ENCODE measurements around the gene LHFPL6. TPM values are rescaled to one million over a fixed set of nuclear protein-coding genes. Genes with fewer than 3 reads are reported as not detected.

LHFPL6 gene
- total RNA-seq, 1 donor from 2014 or later: 4.8 TPM

- no peak for DNase-seq (ENCODE audit: low spot score)
- no peaks in the 10 kb centered on the region for H3K4me1 Mint-ChIP-seq (ENCODE audit: low read depth)
- H3K4me3 Mint-ChIP-seq: no peak overlapping the region
- H3K27me3 Mint-ChIP-seq (ENCODE audit: insufficient read depth): peaks cover 2% of the 10 kb centered on the region
- intact Hi-C loops (cut with micrococcal nuclease): no loop called here
- no peak overlapping the region for H3K27ac Mint-ChIP-seq
- no peaks in the 10 kb centered on the region for H3K36me3 Mint-ChIP-seq (ENCODE audit: low read depth)
- H3K9me3 Mint-ChIP-seq: no peaks in the 10 kb centered on the region
These were observed 195.9 kb downstream of the LHFPL6 start for GRCh38 chr13:39407138-39407537.

- H3K36me3 Mint-ChIP-seq (ENCODE audit: low read depth): no peaks in the 10 kb centered on the region
- no peak for DNase-seq (ENCODE audit: low spot score)
- no peak overlapping the region for H3K4me3 Mint-ChIP-seq
- no peaks in the 10 kb centered on the region for H3K9me3 Mint-ChIP-seq
- H3K4me1 Mint-ChIP-seq (ENCODE audit: low read depth): no peaks in the 10 kb centered on the region
- intact Hi-C loops (cut with micrococcal nuclease): no loop called here
- peaks cover 2% of the 10 kb centered on the region for H3K27me3 Mint-ChIP-seq (ENCODE audit: insufficient read depth)
- no peak overlapping the region for H3K27ac Mint-ChIP-seq
These were observed 196.3 kb downstream of the LHFPL6 start for GRCh38 chr13:39406688-39407087.

- no peaks in the 10 kb centered on the region for H3K9me3 Mint-ChIP-seq
- no peak overlapping the region for H3K27ac Mint-ChIP-seq
- H3K27me3 Mint-ChIP-seq (ENCODE audit: insufficient read depth): peaks cover 2% of the 10 kb centered on the region
- no peaks in the 10 kb centered on the region for H3K36me3 Mint-ChIP-seq (ENCODE audit: low read depth)
- H3K4me3 Mint-ChIP-seq: no peak overlapping the region
- no peak for DNase-seq (ENCODE audit: low spot score)
- intact Hi-C loops (cut with micrococcal nuclease): no loop called here
- no peaks in the 10 kb centered on the region for H3K4me1 Mint-ChIP-seq (ENCODE audit: low read depth)
These were observed 197.3 kb downstream of the LHFPL6 start for GRCh38 chr13:39405596-39406205.

- intact Hi-C loops (cut with micrococcal nuclease): no loop called here
- no peak overlapping the region for H3K27ac Mint-ChIP-seq
- no peaks in the 10 kb centered on the region for H3K9me3 Mint-ChIP-seq
- no peaks in the 10 kb centered on the region for H3K36me3 Mint-ChIP-seq (ENCODE audit: low read depth)
- H3K27me3 Mint-ChIP-seq (ENCODE audit: insufficient read depth): peaks cover 2% of the 10 kb centered on the region
- H3K4me3 Mint-ChIP-seq: no peak overlapping the region
- no peak for DNase-seq (ENCODE audit: low spot score)
- H3K4me1 Mint-ChIP-seq (ENCODE audit: low read depth): no peaks in the 10 kb centered on the region
These were observed 197.9 kb downstream of the LHFPL6 start for GRCh38 chr13:39405107-39405506.

DNA sequence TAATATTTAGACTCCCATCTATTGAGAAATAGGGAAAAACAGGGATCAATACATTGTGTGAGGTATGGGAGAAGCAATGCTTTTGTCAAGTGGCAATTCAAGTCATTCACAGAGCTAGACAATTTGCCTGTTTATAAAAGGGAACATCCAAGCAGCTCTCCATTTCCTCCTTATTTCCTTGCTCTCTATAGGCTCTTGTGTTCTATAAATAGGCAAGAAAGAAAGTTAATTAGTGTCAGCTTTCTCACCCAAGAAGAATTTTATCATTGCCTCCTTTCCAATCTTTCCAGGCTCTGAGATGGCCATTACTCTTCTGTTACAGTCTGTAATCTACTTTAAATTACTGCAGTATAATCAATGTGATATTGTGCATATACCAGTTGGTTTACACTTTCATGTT lies 199.9 kb downstream of the LHFPL6 start:
- intact Hi-C loops (cut with micrococcal nuclease): no loop called here
- no peaks in the 10 kb centered on the region for H3K36me3 Mint-ChIP-seq (ENCODE audit: low read depth)
- no peaks in the 10 kb centered on the region for H3K9me3 Mint-ChIP-seq
- H3K27ac Mint-ChIP-seq: no peak overlapping the region
- peaks cover 2% of the 10 kb centered on the region for H3K27me3 Mint-ChIP-seq (ENCODE audit: insufficient read depth)
- no peak overlapping the region for H3K4me3 Mint-ChIP-seq
- DNase-seq (ENCODE audit: low spot score): no peak
- H3K4me1 Mint-ChIP-seq (ENCODE audit: low read depth): no peaks in the 10 kb centered on the region

GRCh38 chr13:39402221-39402970 lies 200.6 kb downstream of the LHFPL6 start:
- Mint-ChIP-seq H3K27ac (no peak overlapping the region), H3K4me1 (ENCODE audit: low read depth) (no peaks in the 10 kb centered on the region), H3K36me3 (ENCODE audit: low read depth) (no peaks in the 10 kb centered on the region), H3K4me3 (no peak overlapping the region), H3K9me3 (no peaks in the 10 kb centered on the region), H3K27me3 (ENCODE audit: insufficient read depth) (peaks cover 2% of the 10 kb centered on the region)
- DNase-seq (ENCODE audit: low spot score): no peak
- intact Hi-C loops (cut with micrococcal nuclease): no loop called here

DNA sequence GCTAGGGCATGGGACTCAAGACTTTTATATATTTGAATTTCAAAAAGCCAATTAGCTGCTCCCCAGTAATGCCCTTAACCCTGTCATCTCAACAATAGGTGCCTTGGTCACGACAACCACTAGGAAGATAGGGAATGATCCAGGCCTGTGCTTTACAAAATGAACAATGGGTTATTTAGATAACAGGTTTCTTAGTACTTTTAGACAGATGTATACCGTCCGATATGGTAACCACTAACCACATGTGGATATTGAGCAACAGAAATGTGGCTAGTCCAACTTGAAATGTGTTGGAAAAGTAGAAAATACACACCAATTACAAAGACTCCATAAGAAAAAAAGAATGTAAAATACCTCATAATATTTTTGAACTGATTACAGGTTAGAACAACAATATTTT lies 201.2 kb downstream of the LHFPL6 start:
- H3K27ac Mint-ChIP-seq: no peak overlapping the region
- intact Hi-C loops (cut with micrococcal nuclease): no loop called here
- H3K9me3 Mint-ChIP-seq: no peaks in the 10 kb centered on the region

GRCh38 chr13:39401046-39401705 lies 201.8 kb downstream of the LHFPL6 start:
- no peak for DNase-seq (ENCODE audit: low spot score)
- H3K9me3 Mint-ChIP-seq: no peaks in the 10 kb centered on the region
- H3K4me3 Mint-ChIP-seq: no peak overlapping the region
- H3K4me1 Mint-ChIP-seq (ENCODE audit: low read depth): no peaks in the 10 kb centered on the region
- peaks cover 2% of the 10 kb centered on the region for H3K27me3 Mint-ChIP-seq (ENCODE audit: insufficient read depth)
- intact Hi-C loops (cut with micrococcal nuclease): no loop called here
- H3K27ac Mint-ChIP-seq: no peak overlapping the region
- no peaks in the 10 kb centered on the region for H3K36me3 Mint-ChIP-seq (ENCODE audit: low read depth)

More for the DNA sequence above, 201.2 kb downstream of the LHFPL6 start:
- Mint-ChIP-seq H3K27me3 (ENCODE audit: insufficient read depth) (peaks cover 2% of the 10 kb centered on the region), H3K4me1 (ENCODE audit: low read depth) (no peaks in the 10 kb centered on the region), H3K4me3 (no peak overlapping the region), H3K36me3 (ENCODE audit: low read depth) (no peaks in the 10 kb centered on the region)
- DNase-seq (ENCODE audit: low spot score): no peak

- H3K27ac Mint-ChIP-seq: no peak overlapping the region
- intact Hi-C loops (cut with micrococcal nuclease): no loop called here
These were observed 203.9 kb downstream of the LHFPL6 start for GRCh38 chr13:39399102-39399501.

GRCh38 chr13:39397896-39398265 lies 205.1 kb downstream of the LHFPL6 start:
- H3K4me3 Mint-ChIP-seq: no peak overlapping the region
- no peaks in the 10 kb centered on the region for H3K27me3 Mint-ChIP-seq (ENCODE audit: insufficient read depth)
- no peak for DNase-seq (ENCODE audit: low spot score)
- intact Hi-C loops (cut with micrococcal nuclease): no loop called here
- H3K4me1 Mint-ChIP-seq (ENCODE audit: low read depth): no peaks in the 10 kb centered on the region
- H3K9me3 Mint-ChIP-seq: no peaks in the 10 kb centered on the region
- no peaks in the 10 kb centered on the region for H3K36me3 Mint-ChIP-seq (ENCODE audit: low read depth)
- no peak overlapping the region for H3K27ac Mint-ChIP-seq

More at GRCh38 chr13:39399102-39399501, 203.9 kb downstream of the LHFPL6 start:
- Mint-ChIP-seq H3K9me3 (no peaks in the 10 kb centered on the region), H3K36me3 (ENCODE audit: low read depth) (no peaks in the 10 kb centered on the region), H3K27me3 (ENCODE audit: insufficient read depth) (no peaks in the 10 kb centered on the region), H3K4me1 (ENCODE audit: low read depth) (no peaks in the 10 kb centered on the region), H3K4me3 (no peak overlapping the region)
- DNase-seq (ENCODE audit: low spot score): no peak

- Mint-ChIP-seq H3K27ac (no peak overlapping the region), H3K4me1 (ENCODE audit: low read depth) (no peaks in the 10 kb centered on the region), H3K4me3 (no peak overlapping the region), H3K27me3 (ENCODE audit: insufficient read depth) (no peaks in the 10 kb centered on the region), H3K36me3 (ENCODE audit: low read depth) (no peaks in the 10 kb centered on the region), H3K9me3 (no peaks in the 10 kb centered on the region)
- no peak for DNase-seq (ENCODE audit: low spot score)
- intact Hi-C loops (cut with micrococcal nuclease): no loop called here
These were observed 205.6 kb downstream of the LHFPL6 start for GRCh38 chr13:39397226-39397895.

GRCh38 chr13:39394796-39395678 lies 208.0 kb downstream of the LHFPL6 start:
- no peaks in the 10 kb centered on the region for H3K4me1 Mint-ChIP-seq (ENCODE audit: low read depth)
- no peak for DNase-seq (ENCODE audit: low spot score)
- no peaks in the 10 kb centered on the region for H3K9me3 Mint-ChIP-seq
- no peaks in the 10 kb centered on the region for H3K36me3 Mint-ChIP-seq (ENCODE audit: low read depth)
- H3K4me3 Mint-ChIP-seq: no peak overlapping the region
- no peak overlapping the region for H3K27ac Mint-ChIP-seq
- intact Hi-C loops (cut with micrococcal nuclease): no loop called here
- no peaks in the 10 kb centered on the region for H3K27me3 Mint-ChIP-seq (ENCODE audit: insufficient read depth)
